ENCODE measurements around the gene RGS9.

RGS9 gene

GRCh38 chr17:65097110-65097509 is 40.1 kb upstream of the RGS9 start:
- no peak for DNase-seq (ENCODE audit: extremely low read depth, insufficient read length)
- Histone ChIP-seq H3K27me3 (replicated peaks; ENCODE audit: control insufficient read depth, insufficient read depth, low read length) (no peaks in the 10 kb centered on the region), H3K4me3 (replicated peaks; ENCODE audit: low read depth, low read length) (no peak overlapping the region), H3K36me3 (ENCODE audit: control insufficient read depth, insufficient read depth, low read length) (no peaks in the 10 kb centered on the region)
- TF ChIP-seq CTCF (IDR thresholded peaks at IDR 0.05; ENCODE audit: insufficient read depth, low read length, poor library complexity, severe bottlenecking), result no peak

GRCh38 chr17:65099475-65099874 is 37.7 kb upstream of the RGS9 start:
- H3K27me3 ChIP-seq (replicated peaks; ENCODE audit: control insufficient read depth, insufficient read depth, low read length), result no peaks in the 10 kb centered on the region
- no peaks in the 10 kb centered on the region for H3K36me3 ChIP-seq (ENCODE audit: control insufficient read depth, insufficient read depth, low read length)
- H3K4me3 ChIP-seq (replicated peaks; ENCODE audit: low read depth, low read length), result no peak overlapping the region
- no peak for DNase-seq (ENCODE audit: extremely low read depth, insufficient read length)
- TF ChIP-seq CTCF (IDR thresholded peaks at IDR 0.05; ENCODE audit: insufficient read depth, low read length, poor library complexity, severe bottlenecking), result no peak

- no peaks in the 10 kb centered on the region for H3K27me3 ChIP-seq (replicated peaks; ENCODE audit: control insufficient read depth, insufficient read depth, low read length)
- peak; percentile 70 for DNase-seq (ENCODE audit: extremely low read depth, insufficient read length)
- H3K36me3 ChIP-seq (ENCODE audit: control insufficient read depth, insufficient read depth, low read length), result no peaks in the 10 kb centered on the region
- no peak for TF ChIP-seq CTCF (IDR thresholded peaks at IDR 0.05; ENCODE audit: insufficient read depth, low read length, poor library complexity, severe bottlenecking)
- peak overlapping the region; percentile 73 for H3K4me3 ChIP-seq (replicated peaks; ENCODE audit: low read depth, low read length)
Measured at GRCh38 chr17:65099941-65100315, 37.2 kb upstream of the RGS9 start.

GRCh38 chr17:65100316-65101140 is 36.6 kb upstream of the RGS9 start:
- TF ChIP-seq CTCF (IDR thresholded peaks at IDR 0.05; ENCODE audit: insufficient read depth, low read length, poor library complexity, severe bottlenecking), result peak; percentile 60
- DNase-seq (ENCODE audit: extremely low read depth, insufficient read length), result peak; percentile 88
- H3K27me3 ChIP-seq (replicated peaks; ENCODE audit: control insufficient read depth, insufficient read depth, low read length), result no peaks in the 10 kb centered on the region

GRCh38 chr17:65101371-65101770 is 35.8 kb upstream of the RGS9 start:
- no peak for DNase-seq (ENCODE audit: extremely low read depth, insufficient read length)
- Histone ChIP-seq H3K27me3 (replicated peaks; ENCODE audit: control insufficient read depth, insufficient read depth, low read length) (no peaks in the 10 kb centered on the region), H3K36me3 (ENCODE audit: control insufficient read depth, insufficient read depth, low read length) (no peaks in the 10 kb centered on the region), H3K4me3 (replicated peaks; ENCODE audit: low read depth, low read length) (peak overlapping the region; percentile 73)
- no peak for TF ChIP-seq CTCF (IDR thresholded peaks at IDR 0.05; ENCODE audit: insufficient read depth, low read length, poor library complexity, severe bottlenecking)

More at GRCh38 chr17:65100316-65101140, 36.6 kb upstream of the RGS9 start:
- Histone ChIP-seq H3K4me3 (replicated peaks; ENCODE audit: low read depth, low read length) (peak overlapping the region; percentile 73), H3K36me3 (ENCODE audit: control insufficient read depth, insufficient read depth, low read length) (no peaks in the 10 kb centered on the region)

Data from GM06990 (cell line).